ENCODE measurements around the gene NCK2. TPM values are rescaled to one million over a fixed set of nuclear protein-coding genes. Genes with fewer than 3 reads are reported as not detected.
A peak's percentile ranks its signal among the peaks of the same experiment; 100 is the strongest.

Gene NCK2
- total and polyA plus RNA-seq, 12 donors = 18.5 to 45.1 (median 29.0) TPM

DNA sequence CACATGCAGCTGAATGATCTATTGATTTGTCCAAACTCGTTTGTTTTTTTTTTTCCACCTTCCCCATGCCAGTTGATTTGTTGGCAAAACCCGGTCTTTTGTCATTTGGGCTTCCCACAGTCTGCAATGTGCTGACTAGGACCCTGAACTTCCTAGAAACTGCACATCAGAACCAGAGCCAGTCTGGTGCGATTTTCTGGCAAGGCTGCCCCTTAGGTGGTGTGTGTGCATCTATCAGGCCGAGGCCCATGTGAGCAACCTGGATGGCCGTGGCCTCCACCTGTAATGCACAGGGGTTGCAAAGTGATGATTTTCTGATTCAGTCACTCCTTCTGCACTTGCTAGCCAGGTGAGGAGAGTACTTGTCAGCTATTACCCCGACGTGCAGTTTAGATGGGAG is 47.8 kb downstream of the NCK2 start:
- no peak overlapping the region for H3K27ac ChIP-seq
- TF ChIP-seq, protein P1, sequence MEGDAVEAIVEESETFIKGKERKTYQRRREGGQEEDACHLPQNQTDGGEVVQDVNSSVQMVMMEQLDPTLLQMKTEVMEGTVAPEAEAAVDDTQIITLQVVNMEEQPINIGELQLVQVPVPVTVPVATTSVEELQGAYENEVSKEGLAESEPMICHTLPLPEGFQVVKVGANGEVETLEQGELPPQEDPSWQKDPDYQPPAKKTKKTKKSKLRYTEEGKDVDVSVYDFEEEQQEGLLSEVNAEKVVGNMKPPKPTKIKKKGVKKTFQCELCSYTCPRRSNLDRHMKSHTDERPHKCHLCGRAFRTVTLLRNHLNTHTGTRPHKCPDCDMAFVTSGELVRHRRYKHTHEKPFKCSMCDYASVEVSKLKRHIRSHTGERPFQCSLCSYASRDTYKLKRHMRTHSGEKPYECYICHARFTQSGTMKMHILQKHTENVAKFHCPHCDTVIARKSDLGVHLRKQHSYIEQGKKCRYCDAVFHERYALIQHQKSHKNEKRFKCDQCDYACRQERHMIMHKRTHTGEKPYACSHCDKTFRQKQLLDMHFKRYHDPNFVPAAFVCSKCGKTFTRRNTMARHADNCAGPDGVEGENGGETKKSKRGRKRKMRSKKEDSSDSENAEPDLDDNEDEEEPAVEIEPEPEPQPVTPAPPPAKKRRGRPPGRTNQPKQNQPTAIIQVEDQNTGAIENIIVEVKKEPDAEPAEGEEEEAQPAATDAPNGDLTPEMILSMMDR (IDR thresholded peaks at IDR 0.05) = no peak
- H3K27me3 ChIP-seq = no peaks in the 10 kb centered on the region
- H3K4me1 ChIP-seq = peaks cover 12 to 98% (median 73%) of the 10 kb centered on the region in 9 donors
- DNase-seq (no peak), ATAC-seq (no peak)
- H3K36me3 ChIP-seq = no peaks in the 10 kb centered on the region
- no peak overlapping the region for H3K4me3 ChIP-seq
- WGBS, 2 donors = 94 to 96% methylated on average over 7 of the region's 7 CpGs
- no peaks in the 10 kb centered on the region for H3K9me3 ChIP-seq
- intact Hi-C loops (cut with DNase I) = loop anchor here in 1 of 10 donors (5.0 kb wide), 1 partner anchor 215 kb away; no protein-coding TSS in a partner anchor

DNA sequence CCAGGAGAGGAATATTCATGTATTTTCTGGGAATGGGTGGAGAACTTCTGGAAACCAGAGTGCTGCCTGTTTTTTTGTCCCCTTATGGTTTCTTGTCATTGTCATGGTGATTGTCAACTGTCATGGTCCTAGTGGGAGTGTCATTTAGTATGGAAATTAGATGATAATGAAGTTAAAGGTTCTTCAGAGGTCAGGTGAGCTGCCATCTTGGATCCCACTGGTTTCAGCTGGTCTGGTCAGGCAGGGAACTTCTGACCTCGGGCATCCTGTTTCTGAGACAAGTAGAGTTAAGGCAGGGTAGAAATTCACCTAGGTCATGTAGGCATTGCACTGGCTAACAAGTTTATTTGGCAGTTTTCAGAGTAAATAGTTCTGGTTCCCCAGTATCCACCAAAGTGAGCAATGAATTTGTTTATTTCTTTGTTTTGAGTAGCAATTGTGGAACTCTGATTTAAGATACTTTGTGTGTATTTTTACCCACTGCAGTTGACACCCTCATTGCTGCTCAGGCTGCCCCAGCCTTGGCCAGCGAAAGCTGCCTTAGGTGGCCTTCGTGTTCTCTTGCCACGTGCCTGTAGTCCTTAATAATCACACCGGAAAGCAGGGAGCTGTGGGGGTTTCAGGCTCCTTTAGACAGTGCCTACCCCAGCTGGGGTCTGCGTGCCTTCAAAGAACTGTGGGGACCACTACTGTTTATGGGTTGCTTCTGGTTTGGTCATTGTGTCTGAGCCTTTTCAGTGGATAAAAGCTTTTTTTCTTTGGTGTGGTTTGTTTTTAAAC is 48.7 kb downstream of the NCK2 start:
- TF ChIP-seq, protein P1 (IDR thresholded peaks at IDR 0.05) = no peak
- Histone ChIP-seq H3K4me1 (peaks cover 12 to 98% (median 73%) of the 10 kb centered on the region in 9 donors), H3K27ac (no peak overlapping the region), H3K27me3 (no peaks in the 10 kb centered on the region), H3K36me3 (no peaks in the 10 kb centered on the region), H3K4me3 (no peak overlapping the region), H3K9me3 (no peaks in the 10 kb centered on the region)
- DNase-seq = no peak
- 95 to 96% methylated on average over 6 of the region's 6 CpGs for WGBS, 2 donors
- intact Hi-C loops (cut with DNase I) = loop anchor here in 1 of 10 donors (5.0 kb wide), 1 partner anchor 216 kb away; no protein-coding TSS in a partner anchor
- no peak for ATAC-seq

DNA sequence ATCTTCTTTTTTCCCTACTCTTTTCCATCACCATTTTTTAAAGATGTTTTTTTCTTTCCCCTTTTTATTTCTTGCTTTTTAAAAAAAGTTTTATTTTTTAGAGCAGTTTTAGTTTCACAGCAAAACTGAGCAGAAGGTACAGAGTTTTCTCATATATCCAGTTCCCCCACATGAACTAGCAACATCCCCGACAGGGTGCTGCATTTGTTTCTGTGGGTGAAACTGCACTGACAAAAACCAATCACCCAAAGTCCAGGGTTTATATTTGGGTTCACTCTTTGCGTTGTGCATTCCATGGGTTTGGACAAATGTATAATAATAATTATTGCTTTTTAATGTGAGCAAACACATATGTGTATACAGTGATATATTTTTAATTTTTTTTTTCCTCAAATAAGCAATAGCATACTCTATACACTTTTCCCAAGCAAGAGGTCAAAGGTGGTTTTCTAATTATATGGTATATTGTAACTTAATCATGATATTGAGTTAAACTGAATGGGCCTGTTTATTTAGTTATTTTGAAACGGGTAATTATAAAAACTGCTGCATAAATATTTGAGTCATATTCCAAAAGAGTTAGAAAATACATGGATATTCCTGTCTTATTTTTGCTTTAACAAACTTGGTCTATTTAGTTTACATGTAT is 50.3 kb downstream of the NCK2 start:
- 54 to 58% methylated on average over 3 of the region's 3 CpGs for WGBS, 2 donors
- intact Hi-C loops (cut with DNase I) = loop anchor here in 1 of 10 donors (5.0 kb wide), 1 partner anchor 218 kb away; no protein-coding TSS in a partner anchor
- Histone ChIP-seq H3K4me1 (peaks cover 9 to 98% (median 73%) of the 10 kb centered on the region in 9 donors), H3K27me3 (no peaks in the 10 kb centered on the region), H3K4me3 (peak overlapping the region in 2 of 10 donors; percentile 2 to 21), H3K9me3 (no peaks in the 10 kb centered on the region), H3K36me3 (no peaks in the 10 kb centered on the region), H3K27ac (peak overlapping the region in 3 of 10 donors; percentile 21 to 83 (median 45))
- TF ChIP-seq, protein P1 (IDR thresholded peaks at IDR 0.05) = no peak
- DNase-seq = no peak
- ATAC-seq = no peak

DNA sequence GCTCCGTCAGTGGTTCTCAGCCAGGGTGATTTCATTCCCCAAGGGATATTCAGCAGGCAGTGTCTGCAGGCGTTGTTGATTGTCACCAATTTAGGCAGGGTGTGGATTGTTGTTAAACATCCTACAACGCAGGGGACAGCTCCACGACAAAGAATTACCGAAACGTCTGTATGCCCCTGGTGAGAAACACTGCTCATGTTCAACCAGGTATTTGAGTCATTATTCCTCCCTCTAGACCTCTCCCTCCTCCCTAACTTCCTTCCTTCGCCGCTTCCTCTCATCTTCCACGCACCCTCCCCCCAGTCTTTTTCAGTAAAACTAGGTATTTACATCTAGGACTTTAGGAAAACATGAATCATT is 50.8 kb downstream of the NCK2 start:
- Histone ChIP-seq H3K27ac (peak overlapping the region in 4 of 10 donors; percentile 21 to 83 (median 35)), H3K36me3 (no peaks in the 10 kb centered on the region), H3K27me3 (no peaks in the 10 kb centered on the region), H3K9me3 (no peaks in the 10 kb centered on the region), H3K4me1 (peaks cover 7 to 98% (median 73%) of the 10 kb centered on the region in 9 donors), H3K4me3 (peak overlapping the region in 2 of 10 donors; percentile 2 to 21)
- TF ChIP-seq, protein P1 (IDR thresholded peaks at IDR 0.05) = no peak
- DNase-seq (no peak), ATAC-seq (peak in 2 of 8 donors; percentile 13 to 41)
- 36 to 39% methylated on average over 9 of the region's 9 CpGs for WGBS, 2 donors
- intact Hi-C loops (cut with DNase I) = no loop called here

Measured in heart right ventricle (tissue), 16 donors.